CD14-positive monocyte (primary cell): Measurements from ENCODE around the gene STMP1. TPM values are rescaled to one million over a fixed set of nuclear protein-coding genes. Genes with fewer than 3 reads are reported as not detected.

Experiments used
- DNase-seq, 3 donors: peaks; one replicate each; pipeline ENCODE4 v3.0.0-alpha.2; 2011 to 2022
- H2AFZ ChIP-seq: 2 replicates; pipeline ENCODE4 v1.6.0; 2012; ENCODE audit warnings: mild to moderate bottlenecking, low read depth, low read length, inconsistent platforms; ENCODE audit not compliant: insufficient read depth, poor library complexity, severe bottlenecking
- H3K27ac ChIP-seq, 2 donors: 1 replicate in 1 of 2; 2 replicates in 1 of 2; pipeline ENCODE4 v1.5.1; 2012 to 2013; ENCODE audit warnings: low read length in 2 of 2, control low read depth in 1 of 2, inconsistent platforms in 1 of 2, low read depth in 1 of 2, mild to moderate bottlenecking in 1 of 2
- H3K27me3 ChIP-seq, 2 donors: one replicate each; pipeline versions ENCODE4 v1.6.0 to v1.6.1; 2011 to 2013; ENCODE audit warnings: low read length in 2 of 2; ENCODE audit not compliant: control insufficient read depth in 2 of 2, insufficient read depth in 2 of 2
- H3K36me3 ChIP-seq, 2 donors: replicated peaks in 1 of 2; 1 replicate in 1 of 2; 2 replicates in 1 of 2; pipeline versions ENCODE4 v1.5.1 to v1.6.1; 2012 to 2013; ENCODE audit warnings: low read length in 2 of 2, control low read depth in 1 of 2, inconsistent platforms in 1 of 2, mild to moderate bottlenecking in 1 of 2; ENCODE audit not compliant: insufficient read depth in 2 of 2, control insufficient read depth in 1 of 2
- H3K4me1 ChIP-seq, 2 donors: 1 replicate in 1 of 2; 2 replicates in 1 of 2; pipeline versions ENCODE4 v1.5.1 to v1.6.1; 2012 to 2013; ENCODE audit warnings: low read length in 2 of 2, control low read depth in 1 of 2, inconsistent platforms in 1 of 2, mild to moderate bottlenecking in 1 of 2, moderate library complexity in 1 of 2; ENCODE audit not compliant: insufficient read depth in 2 of 2, control insufficient read depth in 1 of 2
- H3K4me2 ChIP-seq: replicated peaks from 2 replicates; pipeline ENCODE3; 2012; ENCODE audit warnings: low read length, moderate library complexity, mild to moderate bottlenecking; ENCODE audit not compliant: poor library complexity, severe bottlenecking; ENCODE audit errors: extremely low read depth
- H3K4me3 ChIP-seq, 3 experiments: fragments of 200-600 bp in 1 of 3; sonication (generic) in 1 of 3; replicated peaks in 1 of 3; 1 replicate in 2 of 3; 2 replicates in 1 of 3; pipeline ENCODE4 v1.5.1; 2011 to 2013; ENCODE audit warnings: low read length in 3 of 3, mild to moderate bottlenecking in 3 of 3, control low read depth in 2 of 3, low read depth in 2 of 3, inconsistent platforms in 1 of 3, moderate library complexity in 1 of 3
- H3K79me2 ChIP-seq: 2 replicates; pipeline ENCODE4 v1.6.0; 2012; ENCODE audit warnings: mild to moderate bottlenecking, control low read depth, inconsistent platforms, low read length, moderate library complexity; ENCODE audit not compliant: insufficient read depth
- H3K9ac ChIP-seq: 2 replicates; pipeline ENCODE4 v1.6.0; 2017; ENCODE audit warnings: low read length, mild to moderate bottlenecking; ENCODE audit not compliant: insufficient read depth, poor library complexity, severe bottlenecking
- H3K9me3 ChIP-seq, 2 donors: replicated peaks in 1 of 2; 1 replicate in 1 of 2; 2 replicates in 1 of 2; pipeline versions ENCODE4 v1.5.1 to v1.6.1; 2012 to 2013; ENCODE audit warnings: low read length in 2 of 2, control low read depth in 1 of 2; ENCODE audit not compliant: control insufficient read depth in 1 of 2, insufficient read depth in 1 of 2
- H4K20me1 ChIP-seq: 2 replicates; pipeline ENCODE4 v1.6.0; 2012; ENCODE audit warnings: mild to moderate bottlenecking, low read length, control low read depth, moderate library complexity; ENCODE audit not compliant: insufficient read depth
- H3K27ac Mint-ChIP-seq, 7 donors: one replicate each; pipeline ENCODE4 v1.8.0; 2020; ENCODE audit warnings: mild to moderate bottlenecking in 7 of 7, mixed read lengths in 7 of 7, moderate library complexity in 6 of 7, inconsistent platforms in 2 of 7
- H3K27me3 Mint-ChIP-seq, 3 donors: one replicate each; pipeline ENCODE4 v1.8.0; 2021 to 2022; ENCODE audit warnings: low read depth in 3 of 3, mild to moderate bottlenecking in 3 of 3, mixed read lengths in 3 of 3, moderate library complexity in 3 of 3, inconsistent platforms in 1 of 3
- H3K36me3 Mint-ChIP-seq, 2 donors: one replicate each; pipeline ENCODE4 v1.8.0; 2020; ENCODE audit warnings: mixed read lengths in 2 of 2, inconsistent platforms in 1 of 2, mild to moderate bottlenecking in 1 of 2
- H3K4me1 Mint-ChIP-seq: one replicate; pipeline ENCODE4 v1.8.0; 2020; ENCODE audit warnings: mild to moderate bottlenecking, mixed read lengths
- H3K4me3 Mint-ChIP-seq, 2 donors: one replicate each; pipeline ENCODE4 v1.8.0; 2020; ENCODE audit warnings: mild to moderate bottlenecking in 2 of 2, mixed read lengths in 2 of 2, moderate library complexity in 1 of 2
- H3K9me3 Mint-ChIP-seq, 7 donors: one replicate each; pipeline ENCODE4 v1.8.0; 2020 to 2022; ENCODE audit warnings: mixed read lengths in 7 of 7, mild to moderate bottlenecking in 6 of 7, moderate library complexity in 6 of 7, inconsistent platforms in 2 of 7
- WGBS: methylation state at CpG from one replicate; pipeline ENCODE4 v1.1.5; 2013; ENCODE audit warnings: missing lambda C conversion rate; ENCODE audit not compliant: insufficient coverage; 5-methylcytosine and 5-hydroxymethylcytosine counted together
- intact Hi-C, 2 donors: fragments of 100-400 bp; cut with micrococcal nuclease; formaldehyde crosslinking; loops; one replicate each; pipeline versions ENCODE4 v1.15.0 to v1.15.1; 2023
- polyA plus RNA-seq, 3 donors: library from polyadenylated mRNA; depleted of rRNA in 1 of 3; unstranded in 2 of 3; stranded (reverse) in 1 of 3; fragments of 300-500 nt in 2 of 3; fragments of >200 nt in 1 of 3; fragmentation: Illumina TruSeq in 2 of 3; gene quantifications; 1 replicate in 2 of 3; 2 replicates in 1 of 3; pipeline ENCODE4 v1.2.3, GENCODE V29; 2012 to 2021
- TF ChIP-seq, protein P1 (sequence below): fragments of 200-600 bp; IDR thresholded peaks from one replicate; pipeline ENCODE4 v1.8.0; 2022; ENCODE audit warnings: antibody characterized with exemption, mild to moderate bottlenecking

Gene STMP1
- polyA plus RNA-seq, 3 donors = 20.4 to 108 (median 88.8) TPM

DNA sequence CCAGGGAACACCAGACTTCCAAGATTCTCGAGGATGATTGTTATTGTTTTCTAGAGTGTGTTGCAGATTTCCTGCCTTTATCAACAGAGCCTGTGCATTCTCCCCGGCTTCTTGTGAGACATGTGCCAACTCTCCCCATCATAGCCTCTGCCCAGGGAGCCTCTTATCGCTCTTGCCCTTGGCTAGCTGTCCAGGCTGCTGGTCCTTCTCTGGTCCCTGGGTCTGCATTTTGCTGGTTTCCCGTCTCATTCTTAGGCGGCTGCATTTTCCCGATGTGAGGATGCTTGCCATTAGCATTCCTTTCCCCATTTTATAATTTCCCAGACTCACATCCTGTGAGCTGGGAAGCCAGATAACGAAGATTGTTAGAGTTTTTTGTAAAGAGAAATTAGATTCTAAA, 50.5 kb downstream of the STMP1 start:
- Histone ChIP-seq H3K9me3 (no peaks in the 10 kb centered on the region), H3K4me3 (no peak overlapping the region), H4K20me1 (no peaks in the 10 kb centered on the region), H3K9ac (no peak overlapping the region), H3K79me2 (no peaks in the 10 kb centered on the region), H2AFZ (no peak overlapping the region), H3K27me3 (no peaks in the 10 kb centered on the region), H3K36me3 (no peaks in the 10 kb centered on the region), H3K4me2 (no peak overlapping the region), H3K27ac (no peak overlapping the region), H3K4me1 (no peaks in the 10 kb centered on the region)
- Mint-ChIP-seq H3K4me3 (no peak overlapping the region), H3K4me1 (no peaks in the 10 kb centered on the region), H3K27ac (no peak overlapping the region), H3K9me3 (no peaks in the 10 kb centered on the region), H3K36me3 (no peaks in the 10 kb centered on the region), H3K27me3 (peaks cover 0 to 3% (median 2%) of the 10 kb centered on the region in 3 donors)
- DNase-seq = no peak
- 60% methylated on average over 1 of the region's 7 CpGs for WGBS
- TF ChIP-seq, protein P1, sequence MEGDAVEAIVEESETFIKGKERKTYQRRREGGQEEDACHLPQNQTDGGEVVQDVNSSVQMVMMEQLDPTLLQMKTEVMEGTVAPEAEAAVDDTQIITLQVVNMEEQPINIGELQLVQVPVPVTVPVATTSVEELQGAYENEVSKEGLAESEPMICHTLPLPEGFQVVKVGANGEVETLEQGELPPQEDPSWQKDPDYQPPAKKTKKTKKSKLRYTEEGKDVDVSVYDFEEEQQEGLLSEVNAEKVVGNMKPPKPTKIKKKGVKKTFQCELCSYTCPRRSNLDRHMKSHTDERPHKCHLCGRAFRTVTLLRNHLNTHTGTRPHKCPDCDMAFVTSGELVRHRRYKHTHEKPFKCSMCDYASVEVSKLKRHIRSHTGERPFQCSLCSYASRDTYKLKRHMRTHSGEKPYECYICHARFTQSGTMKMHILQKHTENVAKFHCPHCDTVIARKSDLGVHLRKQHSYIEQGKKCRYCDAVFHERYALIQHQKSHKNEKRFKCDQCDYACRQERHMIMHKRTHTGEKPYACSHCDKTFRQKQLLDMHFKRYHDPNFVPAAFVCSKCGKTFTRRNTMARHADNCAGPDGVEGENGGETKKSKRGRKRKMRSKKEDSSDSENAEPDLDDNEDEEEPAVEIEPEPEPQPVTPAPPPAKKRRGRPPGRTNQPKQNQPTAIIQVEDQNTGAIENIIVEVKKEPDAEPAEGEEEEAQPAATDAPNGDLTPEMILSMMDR = no peak
- intact Hi-C loops = no loop called here

DNA sequence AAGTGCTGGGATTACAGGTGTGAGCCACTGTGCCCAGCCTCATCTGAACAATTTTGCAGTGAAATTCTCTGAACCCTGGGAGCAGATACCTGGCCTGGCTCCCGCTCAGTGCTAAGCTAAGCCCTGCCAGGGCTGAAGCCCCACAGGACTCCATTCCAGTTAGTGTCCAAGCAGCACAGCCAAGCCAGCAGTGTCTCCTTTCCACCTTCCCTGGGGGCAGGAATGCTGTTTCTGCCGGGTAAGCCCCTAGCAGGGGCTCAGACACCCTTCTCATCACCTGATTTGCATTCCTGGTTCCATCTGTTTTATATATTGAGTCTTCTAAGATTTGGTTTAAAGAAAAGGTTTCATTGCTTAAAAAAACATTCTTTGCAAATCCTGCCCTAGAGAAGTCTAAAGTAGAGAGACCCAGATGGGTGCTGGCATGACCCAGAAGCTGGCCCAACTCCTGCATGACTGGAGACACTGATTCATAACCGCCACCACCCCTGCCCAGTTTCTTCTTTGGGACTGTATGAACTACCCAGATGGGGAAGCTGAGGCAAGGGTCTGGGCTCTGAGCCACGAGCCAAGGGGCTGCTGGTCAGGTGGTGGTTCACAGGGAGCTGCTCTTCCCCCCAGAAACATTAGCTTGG, 51.6 kb downstream of the STMP1 start:
- Mint-ChIP-seq H3K9me3 (no peaks in the 10 kb centered on the region), H3K4me1 (no peaks in the 10 kb centered on the region), H3K27ac (no peak overlapping the region), H3K27me3 (peaks cover 0 to 3% (median 2%) of the 10 kb centered on the region in 3 donors), H3K36me3 (no peaks in the 10 kb centered on the region), H3K4me3 (no peak overlapping the region)
- no peak overlapping the region for H3K27ac ChIP-seq
- 80% methylated on average over 2 of the region's 4 CpGs for WGBS
- H3K9ac ChIP-seq = no peak overlapping the region
- no peak overlapping the region for H3K4me2 ChIP-seq
- H3K4me3 ChIP-seq = no peak overlapping the region
- H4K20me1 ChIP-seq = no peaks in the 10 kb centered on the region
- intact Hi-C loops = no loop called here
- H2AFZ ChIP-seq = no peak overlapping the region
- H3K9me3 ChIP-seq = no peaks in the 10 kb centered on the region
- H3K4me1 ChIP-seq = no peaks in the 10 kb centered on the region
- TF ChIP-seq, protein P1 = no peak
- H3K36me3 ChIP-seq = no peaks in the 10 kb centered on the region
- no peak for DNase-seq
- no peaks in the 10 kb centered on the region for H3K27me3 ChIP-seq
- H3K79me2 ChIP-seq = no peaks in the 10 kb centered on the region
